AG04449 (cell line): ENCODE measurements around the gene CCNO.

Experiments
- CTCF ChIA-PET: fragments of 350-600 bp; formaldehyde crosslinking; extraction: SDS; loops from one replicate; lab custom pipeline; 2021; ENCODE audit warnings: antibody characterized with exemption; lab: Yijun Ruan, JAX
- POLR2A ChIA-PET: fragments of 400-600, 350-600 bp; formaldehyde crosslinking; extraction: SDS; loops from one replicate; lab custom pipeline; 2020; ENCODE audit warnings: antibody characterized with exemption, inconsistent platforms; lab: Yijun Ruan, JAX
- DNase-seq: peaks from one replicate; pipeline ENCODE4 v3.0.0-alpha.2; 2010; ENCODE audit warnings: low read depth, low spot score
- H3K4me3 ChIP-seq: 2 replicates; pipeline ENCODE4 v1.5.1; 2011; ENCODE audit warnings: low read depth, mild to moderate bottlenecking, control low read depth, low read length
- TF ChIP-seq, protein P1 (sequence below): IDR thresholded peaks from one replicate; pipeline ENCODE4 v1.5.1; 2011; ENCODE audit warnings: mild to moderate bottlenecking, moderate library complexity, low read length, control low read depth, inconsistent platforms; ENCODE audit not compliant: insufficient read depth; ENCODE audit errors: missing control alignments

The CCNO gene

DNA sequence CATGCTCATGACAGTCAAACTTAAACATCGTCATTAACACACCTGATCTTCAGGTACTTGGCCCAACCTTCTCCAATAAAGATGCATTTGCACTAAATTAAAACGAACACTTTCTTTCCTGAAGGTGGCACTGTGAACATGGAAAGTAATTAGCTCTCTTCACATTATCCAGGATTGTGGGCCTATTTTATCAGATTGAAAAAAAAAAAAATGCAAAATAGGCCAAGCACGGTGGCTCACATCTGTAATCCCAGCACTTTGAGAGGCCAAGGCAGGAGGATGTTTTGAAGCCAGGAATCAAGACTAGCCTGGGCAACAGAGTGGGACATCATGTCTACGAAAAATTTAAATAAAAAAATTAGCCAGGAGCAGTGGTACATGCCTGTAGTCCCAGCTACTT is 46.0 kb downstream of the CCNO start:
- POLR2A ChIA-PET, result no interaction called here
- CTCF ChIA-PET, result interaction anchor here (1.0 to 1.3 kb wide), 3 partner anchors 10 to 13 kb away, joined by 3 read pairs; no protein-coding TSS in a partner anchor
- DNase-seq, result no peak
- no peak overlapping the region for H3K4me3 ChIP-seq
- TF ChIP-seq, protein P1, sequence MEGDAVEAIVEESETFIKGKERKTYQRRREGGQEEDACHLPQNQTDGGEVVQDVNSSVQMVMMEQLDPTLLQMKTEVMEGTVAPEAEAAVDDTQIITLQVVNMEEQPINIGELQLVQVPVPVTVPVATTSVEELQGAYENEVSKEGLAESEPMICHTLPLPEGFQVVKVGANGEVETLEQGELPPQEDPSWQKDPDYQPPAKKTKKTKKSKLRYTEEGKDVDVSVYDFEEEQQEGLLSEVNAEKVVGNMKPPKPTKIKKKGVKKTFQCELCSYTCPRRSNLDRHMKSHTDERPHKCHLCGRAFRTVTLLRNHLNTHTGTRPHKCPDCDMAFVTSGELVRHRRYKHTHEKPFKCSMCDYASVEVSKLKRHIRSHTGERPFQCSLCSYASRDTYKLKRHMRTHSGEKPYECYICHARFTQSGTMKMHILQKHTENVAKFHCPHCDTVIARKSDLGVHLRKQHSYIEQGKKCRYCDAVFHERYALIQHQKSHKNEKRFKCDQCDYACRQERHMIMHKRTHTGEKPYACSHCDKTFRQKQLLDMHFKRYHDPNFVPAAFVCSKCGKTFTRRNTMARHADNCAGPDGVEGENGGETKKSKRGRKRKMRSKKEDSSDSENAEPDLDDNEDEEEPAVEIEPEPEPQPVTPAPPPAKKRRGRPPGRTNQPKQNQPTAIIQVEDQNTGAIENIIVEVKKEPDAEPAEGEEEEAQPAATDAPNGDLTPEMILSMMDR, result no peak
